ENCODE data around the gene AMPH.

GRCh38 chr7:38334163-38334562 lies 297.0 kb downstream of the AMPH start:
- TF ChIP-seq CTCF (optimal IDR thresholded peaks at IDR 0.05 in 1 of 3, IDR thresholded peaks at IDR 0.05 in 1 of 3, conservative IDR thresholded peaks at IDR 0.05 in 1 of 3; ENCODE audit: extremely low read depth in 1 of 3, insufficient read depth in 2 of 3, low read length in 3 of 3), result no peak
- no peak for TF ChIP-seq EZH2 (IDR thresholded peaks at IDR 0.05; ENCODE audit: low read length)
